Choroid plexus epithelial cell (primary cell): ENCODE results near the gene RABL3.
A peak's percentile ranks its signal among the peaks of the same experiment; 100 is the strongest.
"Not testable (repeated sequence)": the region's sequence is repeated elsewhere in the genome, so short reads cannot be mapped to it uniquely, and the experiment has no call there.

Experiments used
- DNase-seq: peaks from one replicate; pipeline ENCODE4 v3.0.0-alpha.2; 2010; ENCODE audit warnings: low read depth
- H3K4me3 ChIP-seq: 2 replicates; pipeline ENCODE4 v1.5.1; 2011; ENCODE audit warnings: low read depth, mild to moderate bottlenecking, control low read depth, low read length, moderate library complexity
- CTCF ChIP-seq: conservative IDR thresholded peaks from 2 replicates; pipeline ENCODE4 v1.5.1; 2011; ENCODE audit warnings: low read depth, mild to moderate bottlenecking, control low read depth, inconsistent platforms, low read length, moderate library complexity

RABL3 gene

GRCh38 chr3:120764206-120764605, 21.9 kb upstream of the RABL3 start:
- H3K4me3 ChIP-seq = no peak overlapping the region
- TF ChIP-seq CTCF = no peak
- DNase-seq = no peak

DNA sequence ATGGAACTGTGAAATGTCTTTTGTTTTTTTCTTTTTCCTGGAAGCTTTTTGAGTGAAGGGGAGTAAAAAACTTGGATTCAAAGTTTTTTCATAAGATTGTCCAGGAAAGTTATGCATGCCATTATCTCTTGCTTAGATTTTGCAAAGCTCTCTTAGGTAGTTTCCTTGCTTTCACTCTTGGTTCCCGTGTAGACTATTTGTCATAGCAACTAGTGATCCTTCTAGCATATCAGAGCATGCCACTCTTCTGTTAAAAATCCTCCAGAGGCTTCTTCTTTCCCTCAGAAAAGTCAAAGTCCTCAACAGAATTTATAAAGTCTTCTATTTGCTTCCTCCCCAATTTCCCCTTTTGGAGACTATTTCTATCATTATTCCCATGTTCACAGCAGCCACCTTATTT, 21.3 kb upstream of the RABL3 start:
- no peak for DNase-seq
- no peak overlapping the region for H3K4me3 ChIP-seq
- no peak for TF ChIP-seq CTCF

GRCh38 chr3:120762615-120763014, 20.3 kb upstream of the RABL3 start:
- H3K4me3 ChIP-seq = no peak overlapping the region
- TF ChIP-seq CTCF = no peak
- DNase-seq = peak; percentile 16

DNA sequence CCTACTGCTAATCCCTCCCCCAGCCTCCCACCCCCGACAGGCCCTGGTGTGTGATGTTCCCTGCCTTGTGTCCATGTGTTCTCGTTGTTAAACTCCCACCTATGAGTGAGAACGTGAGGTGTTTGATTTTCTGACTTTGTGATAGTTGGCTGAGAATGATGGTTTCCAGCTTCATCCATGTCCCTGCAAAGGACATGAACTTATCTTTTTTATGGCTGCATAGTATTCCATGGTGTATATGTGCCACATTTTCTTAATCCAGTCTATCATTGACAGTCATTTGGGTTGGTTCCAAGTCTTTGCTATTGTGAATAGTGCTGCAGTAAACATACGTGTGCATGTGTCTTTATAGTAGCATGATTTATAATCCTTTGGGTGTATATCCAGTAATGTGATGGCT, 16.2 kb upstream of the RABL3 start:
- H3K4me3 ChIP-seq, DNase-seq: not testable (repeated sequence)

DNA sequence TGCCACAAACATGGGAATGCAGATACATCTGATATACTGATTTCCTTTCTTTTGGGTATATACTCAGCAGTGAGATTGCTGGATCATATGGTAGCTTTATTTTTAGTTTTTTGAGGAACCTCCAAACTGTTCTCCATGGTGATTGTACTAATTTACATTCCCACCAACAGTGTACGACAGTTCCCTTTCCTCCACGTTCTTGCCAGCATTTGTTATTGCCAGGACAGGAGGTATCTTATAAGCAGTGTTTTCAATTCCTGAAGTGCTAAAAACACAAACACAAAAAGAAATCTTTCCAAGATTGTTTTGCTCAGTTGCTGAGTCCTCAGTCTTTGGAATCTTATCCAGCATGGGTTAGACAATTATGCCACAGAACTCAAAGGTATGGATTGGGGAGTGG, 13.7 kb upstream of the RABL3 start:
- TF ChIP-seq CTCF = no peak
- H3K4me3 ChIP-seq = no peak overlapping the region
- DNase-seq = no peak

DNA sequence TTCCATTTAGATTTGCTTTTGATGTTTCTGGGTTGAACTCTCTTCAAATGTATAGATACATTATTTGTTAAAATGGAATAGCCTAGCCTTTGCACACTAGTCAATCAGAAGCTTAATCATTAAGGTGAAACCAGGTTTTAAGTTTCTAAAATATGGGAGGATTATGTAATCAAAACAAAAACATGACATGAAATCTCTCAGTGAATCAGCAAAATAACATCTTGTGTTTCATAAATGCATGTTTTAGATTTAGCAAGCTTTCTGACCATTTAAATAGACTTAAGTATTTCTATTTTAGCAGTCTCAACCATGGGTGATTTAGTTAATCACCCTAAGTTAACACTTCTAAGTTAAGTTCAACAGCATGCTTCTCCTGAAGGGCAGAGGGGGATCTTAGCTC, 11.5 kb upstream of the RABL3 start:
- DNase-seq = peak; percentile 47
- H3K4me3 ChIP-seq = no peak overlapping the region
- TF ChIP-seq CTCF = no peak

DNA sequence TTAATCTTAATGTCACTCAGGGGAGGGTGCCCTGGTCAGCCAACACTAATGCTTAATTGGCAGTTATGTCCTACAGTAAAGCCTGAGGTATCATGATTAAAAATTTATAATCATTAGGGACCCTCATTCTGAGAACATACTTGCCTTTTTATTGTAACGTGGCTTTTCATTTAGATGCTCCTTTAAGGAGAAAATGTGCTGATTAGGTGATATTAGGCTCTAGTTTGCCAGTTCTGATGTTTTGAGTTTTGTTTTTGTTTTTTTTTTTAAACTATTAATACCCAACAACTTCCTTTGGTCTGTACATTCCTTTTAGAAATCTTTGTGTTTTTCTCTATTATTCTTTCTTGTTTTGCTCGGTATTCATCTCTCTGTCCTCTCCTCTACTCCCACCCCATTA, 10.5 kb upstream of the RABL3 start:
- no peak overlapping the region for H3K4me3 ChIP-seq
- no peak for DNase-seq
- no peak for TF ChIP-seq CTCF

DNA sequence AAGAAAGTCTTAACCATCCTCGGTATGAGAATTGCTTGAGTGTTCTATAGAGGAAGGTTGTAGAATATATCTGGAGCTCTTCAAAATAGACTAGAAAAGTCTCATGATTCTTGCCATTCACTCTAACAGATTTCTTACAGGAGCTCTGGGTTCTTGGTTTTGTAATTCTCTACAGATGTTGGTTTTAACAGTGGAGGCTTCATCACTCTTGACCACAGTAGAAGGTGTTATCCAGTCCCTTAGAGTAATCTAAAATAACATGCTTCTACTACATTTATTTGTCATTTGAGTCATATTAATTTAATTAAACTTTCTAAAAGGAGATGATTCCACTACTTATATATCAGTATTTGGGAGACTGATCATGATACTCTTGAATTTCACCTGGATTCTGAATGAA, 9.9 kb upstream of the RABL3 start:
- no peak for DNase-seq
- no peak overlapping the region for H3K4me3 ChIP-seq
- no peak for TF ChIP-seq CTCF
